HepG2 (cell line): ENCODE data around the gene DRAP1. TPM values are rescaled to one million over a fixed set of nuclear protein-coding genes. Genes with fewer than 3 reads are reported as not detected.

Experiments used
- AHDC1 ChIP-seq: sonication (generic); formaldehyde crosslinking; IDR thresholded peaks from 2 replicates; pipeline ENCODE4 v1.5.1; 2020; ENCODE audit warnings: mild to moderate bottlenecking, missing genetic modification reagents, borderline replicate concordance
- ATRX ChIP-seq: sonication (generic); formaldehyde crosslinking; IDR thresholded peaks from 2 replicates; pipeline ENCODE4 v1.4.0; 2020; ENCODE audit warnings: missing genetic modification reagents, borderline replicate concordance
- CENPT ChIP-seq: sonication (generic); formaldehyde crosslinking; IDR thresholded peaks from 2 replicates; pipeline ENCODE4 v1.8.0; 2022; ENCODE audit warnings: low read depth, mild to moderate bottlenecking, moderate library complexity, missing genetic modification reagents
- CHD4 ChIP-seq: fragments of 200-600 bp; sonication (generic); IDR thresholded peaks from 2 replicates; pipeline ENCODE4 v1.7.0; 2017; ENCODE audit warnings: mild to moderate bottlenecking, low read length, borderline replicate concordance
- DNMT1 ChIP-seq: sonication (generic); formaldehyde crosslinking; IDR thresholded peaks from 2 replicates; pipeline ENCODE4 v1.5.1; 2020; ENCODE audit warnings: mild to moderate bottlenecking, missing genetic modification reagents
- FOXA1 ChIP-seq, 2 experiments: fragments of 450-650 bp in 1 of 2; sonication (generic) in 1 of 2; formaldehyde crosslinking in 1 of 2; IDR thresholded peaks; 2 replicates each; pipeline versions ENCODE4 v1.4.0 to v1.6.1; 2016 to 2020; ENCODE audit warnings: missing genetic modification reagents in 1 of 2
- HOXD1 ChIP-seq: sonication (generic); formaldehyde crosslinking; IDR thresholded peaks from 2 replicates; pipeline ENCODE4 v1.5.0; 2020; ENCODE audit warnings: missing genetic modification reagents
- IRF2 ChIP-seq: IDR thresholded peaks from 2 replicates; pipeline ENCODE4 v1.6.1; 2018; ENCODE audit warnings: missing genetic modification reagents, missing compliant biosample characterization
- NR2F2 ChIP-seq: IDR thresholded peaks from 2 replicates; pipeline ENCODE4 v1.6.1; 2012; ENCODE audit warnings: low read depth, inconsistent platforms, borderline replicate concordance
- POLR2A ChIP-seq, 2 experiments: IDR thresholded peaks; 2 replicates each; pipeline ENCODE4 v1.6.1; 2011; ENCODE audit warnings: low read depth in 2 of 2, low read length in 2 of 2, mild to moderate bottlenecking in 1 of 2, moderate library complexity in 1 of 2; ENCODE audit not compliant: insufficient read depth in 1 of 2
- RAD51 ChIP-seq: fragments of 450-650 bp; IDR thresholded peaks from 2 replicates; pipeline ENCODE4 v1.6.1; 2016; ENCODE audit warnings: borderline replicate concordance
- REL ChIP-seq: sonication (generic); formaldehyde crosslinking; conservative IDR thresholded peaks from 2 replicates; pipeline ENCODE4 v1.8.0; 2022; ENCODE audit warnings: mild to moderate bottlenecking, missing genetic modification reagents, moderate library complexity
- RORA ChIP-seq: sonication (generic); formaldehyde crosslinking; IDR thresholded peaks from 2 replicates; pipeline ENCODE4 v1.5.0; 2020; ENCODE audit warnings: mild to moderate bottlenecking, missing genetic modification reagents, moderate library complexity
- STAT5B ChIP-seq: sonication (generic); formaldehyde crosslinking; IDR thresholded peaks from 2 replicates; pipeline ENCODE4 v1.4.0; 2020; ENCODE audit warnings: missing genetic modification reagents
- THAP11 ChIP-seq: IDR thresholded peaks from 2 replicates; pipeline ENCODE4 v1.6.1; 2016; ENCODE audit warnings: missing biosample characterization, missing genetic modification reagents
- TP53 ChIP-seq: sonication (generic); formaldehyde crosslinking; conservative IDR thresholded peaks from 2 replicates; pipeline ENCODE4 v1.4.0; 2020; ENCODE audit warnings: missing genetic modification reagents
- ZBTB4 ChIP-seq: sonication (generic); formaldehyde crosslinking; IDR thresholded peaks from 2 replicates; pipeline ENCODE4 v1.4.0; 2020; ENCODE audit warnings: missing genetic modification reagents, mild to moderate bottlenecking, borderline replicate concordance
- ZKSCAN5 ChIP-seq: sonication (generic); formaldehyde crosslinking; IDR thresholded peaks from 2 replicates; pipeline ENCODE4 v1.5.1; 2020; ENCODE audit warnings: mild to moderate bottlenecking, missing genetic modification reagents
- ZNF256 ChIP-seq: sonication (generic); formaldehyde crosslinking; conservative IDR thresholded peaks from 2 replicates; pipeline ENCODE4 v1.4.0; 2020; ENCODE audit warnings: missing genetic modification reagents
- ZNF317 ChIP-seq: sonication (generic); formaldehyde crosslinking; IDR thresholded peaks from 2 replicates; pipeline ENCODE4 v1.5.0; 2020; ENCODE audit warnings: mild to moderate bottlenecking, missing genetic modification reagents
- ZNF354B ChIP-seq: sonication (generic); formaldehyde crosslinking; IDR thresholded peaks from 2 replicates; pipeline ENCODE4 v1.8.0; 2022; ENCODE audit warnings: mild to moderate bottlenecking, missing genetic modification reagents
- ZSCAN21 ChIP-seq: sonication (generic); formaldehyde crosslinking; IDR thresholded peaks from 2 replicates; pipeline ENCODE4 v1.8.0; 2022; ENCODE audit warnings: mild to moderate bottlenecking, missing genetic modification reagents, moderate library complexity, borderline replicate concordance
- polyA plus RNA-seq, 8 experiments: library from polyadenylated mRNA; depleted of rRNA in 3 of 8; stranded (reverse) in 7 of 8; unstranded in 1 of 8; fragments of >200 nt; fragmentation: Illumina TruSeq in 4 of 8; extraction: Trizol in 4 of 8; gene quantifications; 2 replicates each; pipeline versions ENCODE4 v1.2.1 to v1.2.3, GENCODE V29; 2011 to 2016; ENCODE audit warnings: low read depth in 4 of 8, missing spikeins in 1 of 8, mixed read lengths in 1 of 8; ENCODE audit not compliant: insufficient read depth in 1 of 8
- total RNA-seq, 5 experiments: library from RNA; depleted of rRNA; stranded (reverse); fragments of >200 nt; fragmentation: Illumina TruSeq; extraction: Trizol; gene quantifications; 2 replicates each; pipeline ENCODE4 v1.2.3, GENCODE V29; 2016; ENCODE audit warnings: low read depth in 1 of 5

Gene DRAP1
- total and polyA plus RNA-seq, 2 of the 13 experiments (the other 11 are each of a cell fraction or from before 2014, with no cell fraction given) = 46.8 to 52.3 TPM

- TF ChIP-seq AHDC1 = peak; percentile 75; the same call in 1 of the 2 replicates
- TF ChIP-seq REL (CRISPR knock-in tag) = peak; percentile 86
- TF ChIP-seq ATRX (CRISPR knock-in tag) = no peak
- TF ChIP-seq ZKSCAN5 (CRISPR knock-in tag) = no peak
- no peak for TF ChIP-seq DNMT1 (CRISPR knock-in tag)
- TF ChIP-seq RORA (CRISPR knock-in tag) = no peak
- no peak for TF ChIP-seq IRF2 (CRISPR knock-in tag)
- no peak for TF ChIP-seq NR2F2
- TF ChIP-seq RAD51 = no peak
- no peak for TF ChIP-seq POLR2A (IDR thresholded peaks at IDR 0.05; ENCODE audit: insufficient read depth in 1 of 2, low read depth in 2 of 2, low read length in 2 of 2)
- peak; percentile 87; the same call in 1 of the 2 replicates for TF ChIP-seq ZSCAN21
- TF ChIP-seq HOXD1 (CRISPR knock-in tag) = no peak
- no peak; the same call in 1 of the 2 replicates for TF ChIP-seq TP53 (CRISPR knock-in tag)
- TF ChIP-seq THAP11 (CRISPR knock-in tag) = peak; percentile 33; the same call in 1 of the 2 replicates
- no peak for TF ChIP-seq FOXA1 (IDR thresholded peaks at IDR 0.05)
- TF ChIP-seq FOXA1 (CRISPR knock-in tag; IDR thresholded peaks at IDR 0.05) = no peak
- TF ChIP-seq CHD4 = no peak
- peak; percentile 48; the same call in 1 of the 2 replicates for TF ChIP-seq ZNF317 (CRISPR knock-in tag)
- no peak for TF ChIP-seq ZBTB4
- TF ChIP-seq CENPT (CRISPR knock-in tag) = no peak
- no peak for TF ChIP-seq ZNF256 (CRISPR knock-in tag)
- no peak for TF ChIP-seq ZNF354B (CRISPR knock-in tag)
- TF ChIP-seq STAT5B = no peak
These were observed 19.7 kb upstream of the DRAP1 start (continued) for GRCh38 chr11:65899356-65900124.
